Lower lobe of right lung (tissue), 2 donors: ENCODE data around the gene BCAT1. TPM values are rescaled to one million over a fixed set of nuclear protein-coding genes. Genes with fewer than 3 reads are reported as not detected.

Experiments
- ATAC-seq, 2 donors: fragments of 200-7000 bp; cut with Tn5 transposase; one replicate each; pipeline ENCODE4 v1.9.1; 2020 to 2022; ENCODE audit warnings: mild to moderate bottlenecking in 2 of 2, moderate library complexity in 2 of 2
- DNase-seq: peaks from one replicate; pipeline ENCODE4 v3.0.0-alpha.2; 2020
- H3K27ac ChIP-seq: fragments of 200-600 bp; one replicate; pipeline ENCODE4 v1.8.0; 2022
- H3K27me3 ChIP-seq: fragments of 200-600 bp; one replicate; pipeline ENCODE4 v1.8.0; 2022; ENCODE audit warnings: low read depth
- H3K36me3 ChIP-seq: fragments of 200-600 bp; one replicate; pipeline ENCODE4 v1.8.0; 2022; ENCODE audit warnings: mild to moderate bottlenecking
- H3K4me1 ChIP-seq: fragments of 200-600 bp; one replicate; pipeline ENCODE4 v1.8.0; 2022
- H3K4me3 ChIP-seq: fragments of 200-600 bp; one replicate; pipeline ENCODE4 v1.8.0; 2022; ENCODE audit warnings: mild to moderate bottlenecking
- H3K9me3 ChIP-seq: fragments of 200-600 bp; one replicate; pipeline ENCODE4 v1.8.0; 2022
- intact Hi-C: fragments of 100-400 bp; cut with DNase I; formaldehyde crosslinking; loops from one replicate; pipeline ENCODE4 v1.11.0; 2022
- total RNA-seq: library from RNA; stranded (reverse); fragmentation: NEBNext Ultra II Directional; extraction: Animal tissue kit (Norgen Biotek cat#: 25700); gene quantifications from one replicate; pipeline ENCODE4 v1.2.1, GENCODE V29; 2021
- TF ChIP-seq, protein P1 (sequence below): fragments of 200-600 bp; IDR thresholded peaks from one replicate; pipeline ENCODE4 v1.8.0; 2022; ENCODE audit warnings: antibody characterized with exemption, mild to moderate bottlenecking
- donor health status: DM: no; HTN: yes; CAD: no; lungs with severe emphysema.

BCAT1 gene
- total RNA-seq, 1 donor from 2014 or later, result 50.6 TPM

DNA sequence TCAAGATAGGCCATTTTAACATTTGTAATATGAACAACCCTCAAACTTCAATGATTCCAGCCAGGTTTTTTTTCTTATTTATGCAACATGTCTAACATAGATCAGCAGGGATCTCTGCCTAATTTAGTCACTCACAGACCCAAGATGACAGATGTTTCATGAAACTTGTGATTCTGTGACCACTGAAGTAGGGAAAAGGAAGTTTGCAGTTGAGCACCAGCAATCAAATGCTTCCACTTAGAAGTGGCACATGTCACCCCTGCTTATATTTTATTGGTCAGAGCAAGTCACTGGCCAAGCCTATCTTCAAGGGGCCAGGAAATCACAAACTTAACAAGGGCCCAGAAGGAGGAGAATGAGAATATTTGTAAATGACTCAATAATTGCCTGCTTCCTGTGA is 150.6 kb downstream of the BCAT1 start:
- intact Hi-C loops, result no loop called here
- Histone ChIP-seq H3K27ac (no peak overlapping the region), H3K27me3 (no peaks in the 10 kb centered on the region), H3K4me3 (no peak overlapping the region), H3K9me3 (no peaks in the 10 kb centered on the region), H3K4me1 (no peaks in the 10 kb centered on the region), H3K36me3 (no peaks in the 10 kb centered on the region)
- TF ChIP-seq, protein P1, sequence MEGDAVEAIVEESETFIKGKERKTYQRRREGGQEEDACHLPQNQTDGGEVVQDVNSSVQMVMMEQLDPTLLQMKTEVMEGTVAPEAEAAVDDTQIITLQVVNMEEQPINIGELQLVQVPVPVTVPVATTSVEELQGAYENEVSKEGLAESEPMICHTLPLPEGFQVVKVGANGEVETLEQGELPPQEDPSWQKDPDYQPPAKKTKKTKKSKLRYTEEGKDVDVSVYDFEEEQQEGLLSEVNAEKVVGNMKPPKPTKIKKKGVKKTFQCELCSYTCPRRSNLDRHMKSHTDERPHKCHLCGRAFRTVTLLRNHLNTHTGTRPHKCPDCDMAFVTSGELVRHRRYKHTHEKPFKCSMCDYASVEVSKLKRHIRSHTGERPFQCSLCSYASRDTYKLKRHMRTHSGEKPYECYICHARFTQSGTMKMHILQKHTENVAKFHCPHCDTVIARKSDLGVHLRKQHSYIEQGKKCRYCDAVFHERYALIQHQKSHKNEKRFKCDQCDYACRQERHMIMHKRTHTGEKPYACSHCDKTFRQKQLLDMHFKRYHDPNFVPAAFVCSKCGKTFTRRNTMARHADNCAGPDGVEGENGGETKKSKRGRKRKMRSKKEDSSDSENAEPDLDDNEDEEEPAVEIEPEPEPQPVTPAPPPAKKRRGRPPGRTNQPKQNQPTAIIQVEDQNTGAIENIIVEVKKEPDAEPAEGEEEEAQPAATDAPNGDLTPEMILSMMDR, result no peak
- no peak for DNase-seq
- no peak for ATAC-seq

DNA sequence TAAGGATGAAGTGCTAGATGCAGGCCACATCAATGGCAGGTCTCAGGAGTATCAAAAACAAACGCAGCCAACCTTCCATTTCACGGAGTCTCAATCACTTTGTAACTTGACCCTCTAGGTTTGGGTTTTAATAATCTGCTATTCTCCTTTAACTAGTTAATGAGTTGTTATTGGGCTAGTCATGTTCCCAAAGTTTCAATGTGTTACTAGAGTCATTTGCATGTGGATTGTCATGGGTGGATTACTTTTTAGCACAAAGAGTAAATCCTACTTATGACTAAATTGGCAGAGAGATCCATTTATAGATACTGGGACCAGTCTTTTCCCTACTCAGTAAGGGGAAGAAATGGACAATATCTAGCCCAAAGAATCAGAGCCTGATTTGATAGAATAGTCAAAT is 151.0 kb downstream of the BCAT1 start:
- intact Hi-C loops, result no loop called here
- no peaks in the 10 kb centered on the region for H3K4me1 ChIP-seq
- no peaks in the 10 kb centered on the region for H3K9me3 ChIP-seq
- DNase-seq (no peak), ATAC-seq (no peak)
- TF ChIP-seq, protein P1, result no peak
- H3K27ac ChIP-seq, result no peak overlapping the region
- H3K27me3 ChIP-seq, result no peaks in the 10 kb centered on the region
- no peaks in the 10 kb centered on the region for H3K36me3 ChIP-seq
- H3K4me3 ChIP-seq, result no peak overlapping the region

DNA sequence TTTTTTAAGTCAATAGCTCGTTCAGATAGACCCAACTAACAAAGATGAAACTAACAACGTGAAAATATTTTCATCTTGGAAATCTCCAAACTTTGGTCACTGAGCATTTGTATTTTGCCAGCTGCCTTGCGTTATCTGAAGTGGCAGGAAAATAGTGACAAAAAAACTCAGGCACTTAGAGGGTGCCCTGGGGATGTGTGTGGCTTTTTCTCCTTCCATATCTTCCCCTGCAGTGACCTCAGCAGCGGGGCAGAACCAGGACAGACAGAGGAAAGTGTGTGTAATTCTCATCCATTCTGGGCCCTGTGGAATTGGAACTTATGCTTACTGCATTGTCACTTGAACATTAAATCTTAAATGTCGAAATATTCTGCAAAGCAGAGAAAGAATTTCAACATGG is 152.0 kb downstream of the BCAT1 start:
- Histone ChIP-seq H3K36me3 (no peaks in the 10 kb centered on the region), H3K4me3 (no peak overlapping the region), H3K27me3 (no peaks in the 10 kb centered on the region), H3K9me3 (no peaks in the 10 kb centered on the region), H3K27ac (no peak overlapping the region), H3K4me1 (no peaks in the 10 kb centered on the region)
- no peak for DNase-seq
- intact Hi-C loops, result no loop called here
- TF ChIP-seq, protein P1, result no peak
- no peak for ATAC-seq

- Histone ChIP-seq H3K27me3 (no peaks in the 10 kb centered on the region), H3K4me1 (no peaks in the 10 kb centered on the region), H3K9me3 (no peaks in the 10 kb centered on the region), H3K36me3 (no peaks in the 10 kb centered on the region), H3K4me3 (peak overlapping the region; percentile 43), H3K27ac (no peak overlapping the region)
- ATAC-seq (peak in 1 of 2 donors; percentile 31), DNase-seq (no peak)
- intact Hi-C loops, result no loop called here
- TF ChIP-seq, protein P1, result no peak
Observed at GRCh38 chr12:24795699-24796347, 153.1 kb downstream of the BCAT1 start.

DNA sequence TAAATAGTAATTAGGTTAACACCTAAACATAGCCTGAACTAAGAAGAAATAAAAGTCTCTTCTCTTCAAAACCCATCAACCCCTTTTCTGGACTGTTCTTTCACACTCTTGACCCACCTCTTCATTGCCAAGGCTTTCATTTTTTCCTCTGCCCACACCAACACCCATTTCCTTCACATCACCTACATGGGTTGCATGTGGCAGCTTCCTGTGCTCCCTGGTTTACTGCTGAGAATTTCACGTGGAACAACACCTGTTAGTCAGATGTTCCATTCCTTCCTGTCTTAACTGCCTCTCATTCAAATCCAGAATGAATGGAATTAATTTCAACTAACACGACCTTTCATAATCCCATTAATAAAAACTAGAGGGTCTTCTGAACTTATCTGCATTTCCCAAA is 157.3 kb downstream of the BCAT1 start:
- Histone ChIP-seq H3K27ac (no peak overlapping the region), H3K9me3 (no peaks in the 10 kb centered on the region), H3K4me1 (no peaks in the 10 kb centered on the region), H3K36me3 (no peaks in the 10 kb centered on the region), H3K27me3 (no peaks in the 10 kb centered on the region), H3K4me3 (no peak overlapping the region)
- intact Hi-C loops, result no loop called here
- DNase-seq (no peak), ATAC-seq (no peak)
- TF ChIP-seq, protein P1, result no peak

- no peak overlapping the region for H3K4me3 ChIP-seq
- H3K36me3 ChIP-seq, result no peaks in the 10 kb centered on the region
- DNase-seq (no peak), ATAC-seq (no peak)
- H3K4me1 ChIP-seq, result no peaks in the 10 kb centered on the region
- intact Hi-C loops, result no loop called here
- H3K27me3 ChIP-seq, result no peaks in the 10 kb centered on the region
- no peaks in the 10 kb centered on the region for H3K9me3 ChIP-seq
- TF ChIP-seq, protein P1, result no peak
- H3K27ac ChIP-seq, result no peak overlapping the region
Observed at GRCh38 chr12:24788886-24789285, 160.0 kb downstream of the BCAT1 start.
